A673 (cell line): ENCODE results near the gene FIBCD1. TPM values are rescaled to one million over a fixed set of nuclear protein-coding genes. Genes with fewer than 3 reads are reported as not detected.

Source experiments
- BruUV-seq: library from RNA; stranded (reverse); fragments of 400-500 nt; replicated peaks from 2 replicates; lab custom pipeline; 2021; lab: Mats Ljungman, UMichigan
- CTCF ChIA-PET: fragments of 300-600 bp; sonication (Branson Sonifier 250); formaldehyde crosslinking; loops from one replicate; lab custom pipeline; 2022; ENCODE audit warnings: antibody characterized with exemption; lab: Charles Lee
- POLR2A ChIA-PET: fragments of 300-600 bp; sonication (Branson Sonifier 250); formaldehyde crosslinking; loops from one replicate; lab custom pipeline; 2022; ENCODE audit warnings: antibody characterized with exemption; ENCODE audit not compliant: low non-redundant PET; lab: Charles Lee
- DNase-seq: peaks from one replicate; pipeline ENCODE4 v3.0.0-alpha.2; 2015; ENCODE audit warnings: low spot score
- H3K27ac ChIP-seq: fragments of 200-600 bp; sonication (generic); 2 replicates; pipeline ENCODE4 v1.5.1; 2016; ENCODE audit warnings: mixed run types, low read depth, mild to moderate bottlenecking, mixed read lengths, antibody characterized with exemption, low read length; ENCODE audit not compliant: poor library complexity, severe bottlenecking
- H3K27me3 ChIP-seq: fragments of 200-600 bp; sonication (generic); replicated peaks from 2 replicates; pipeline ENCODE4 v1.6.1; 2017; ENCODE audit warnings: mixed run types, low read depth, mild to moderate bottlenecking, mixed read lengths, antibody characterized with exemption, low read length; ENCODE audit not compliant: insufficient read depth, poor library complexity
- H3K36me3 ChIP-seq: fragments of 200-600 bp; sonication (generic); 2 replicates; pipeline ENCODE4 v1.6.1; 2016; ENCODE audit warnings: mixed run types, mild to moderate bottlenecking, mixed read lengths, antibody characterized with exemption, low read length; ENCODE audit not compliant: insufficient read depth, poor library complexity, severe bottlenecking
- H3K4me1 ChIP-seq: fragments of 200-600 bp; sonication (generic); 2 replicates; pipeline ENCODE4 v1.6.1; 2017; ENCODE audit warnings: mixed run types, mild to moderate bottlenecking, mixed read lengths, antibody characterized with exemption, low read length; ENCODE audit not compliant: insufficient read depth, poor library complexity, severe bottlenecking
- H3K4me3 ChIP-seq: fragments of 200-600 bp; sonication (generic); 2 replicates; pipeline ENCODE4 v1.5.1; 2016; ENCODE audit warnings: low read depth, mixed run types, mild to moderate bottlenecking, mixed read lengths, low read length; ENCODE audit not compliant: poor library complexity, severe bottlenecking
- H3K9me3 ChIP-seq: fragments of 200-600 bp; sonication (generic); 2 replicates; pipeline ENCODE4 v1.6.1; 2016; ENCODE audit warnings: mixed run types, low read depth, mild to moderate bottlenecking, mixed read lengths, antibody characterized with exemption, low read length; ENCODE audit not compliant: poor library complexity, severe bottlenecking
- EZH2 ChIP-seq: fragments of 200-600 bp; sonication (generic); IDR thresholded peaks from 2 replicates; pipeline ENCODE4 v1.6.1; 2017; ENCODE audit warnings: borderline replicate concordance, low read depth, mild to moderate bottlenecking, mixed read lengths, antibody characterized with exemption, low read length; ENCODE audit not compliant: poor library complexity, severe bottlenecking
- intact Hi-C: fragments of 100-400 bp; cut with micrococcal nuclease; formaldehyde crosslinking; loops from one replicate; pipeline ENCODE4 v1.10.0; 2022; ENCODE audit not compliant: unreplicated experiment
- total RNA-seq: library from RNA; stranded (reverse); gene quantifications from 2 replicates; pipeline ENCODE4 v1.2.3, GENCODE V29; 2021
- TF ChIP-seq, protein P1 (sequence below): fragments of 300-800, 200-600 bp; sonication (generic); conservative IDR thresholded peaks from 2 replicates; pipeline ENCODE4 v1.5.1; 2017; ENCODE audit warnings: low read depth, mild to moderate bottlenecking, antibody characterized with exemption, low read length, moderate library complexity, mixed read lengths

The FIBCD1 gene
- total RNA-seq, 1 experiment from 2014 or later, result 0.19 TPM

DNA sequence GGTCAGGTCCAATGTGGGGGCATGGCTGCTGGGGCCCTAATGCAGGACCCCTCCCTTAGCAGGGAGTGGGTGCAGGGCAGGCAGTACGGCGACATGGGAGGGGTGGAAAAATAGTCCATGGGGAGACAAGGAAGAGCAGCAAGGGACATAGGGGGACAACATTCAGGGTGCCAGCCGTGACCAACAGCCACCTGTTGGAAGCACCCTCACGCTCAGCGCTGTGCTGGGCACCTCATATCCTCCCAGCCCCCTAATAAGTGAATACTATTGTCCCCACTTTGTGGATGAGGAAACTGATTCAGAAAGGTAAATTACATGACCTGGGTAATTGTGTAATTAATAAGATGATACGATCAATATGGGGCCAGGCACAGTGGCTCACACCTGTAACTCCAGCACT lies 3.0 kb upstream of the FIBCD1 start:
- Histone ChIP-seq H3K4me1 (no peaks in the 10 kb centered on the region), H3K27me3 (peaks cover 45% of the 10 kb centered on the region), H3K9me3 (no peaks in the 10 kb centered on the region), H3K27ac (no peak overlapping the region), H3K36me3 (no peaks in the 10 kb centered on the region), H3K4me3 (no peak overlapping the region)
- TF ChIP-seq EZH2, result no peak
- TF ChIP-seq, protein P1, sequence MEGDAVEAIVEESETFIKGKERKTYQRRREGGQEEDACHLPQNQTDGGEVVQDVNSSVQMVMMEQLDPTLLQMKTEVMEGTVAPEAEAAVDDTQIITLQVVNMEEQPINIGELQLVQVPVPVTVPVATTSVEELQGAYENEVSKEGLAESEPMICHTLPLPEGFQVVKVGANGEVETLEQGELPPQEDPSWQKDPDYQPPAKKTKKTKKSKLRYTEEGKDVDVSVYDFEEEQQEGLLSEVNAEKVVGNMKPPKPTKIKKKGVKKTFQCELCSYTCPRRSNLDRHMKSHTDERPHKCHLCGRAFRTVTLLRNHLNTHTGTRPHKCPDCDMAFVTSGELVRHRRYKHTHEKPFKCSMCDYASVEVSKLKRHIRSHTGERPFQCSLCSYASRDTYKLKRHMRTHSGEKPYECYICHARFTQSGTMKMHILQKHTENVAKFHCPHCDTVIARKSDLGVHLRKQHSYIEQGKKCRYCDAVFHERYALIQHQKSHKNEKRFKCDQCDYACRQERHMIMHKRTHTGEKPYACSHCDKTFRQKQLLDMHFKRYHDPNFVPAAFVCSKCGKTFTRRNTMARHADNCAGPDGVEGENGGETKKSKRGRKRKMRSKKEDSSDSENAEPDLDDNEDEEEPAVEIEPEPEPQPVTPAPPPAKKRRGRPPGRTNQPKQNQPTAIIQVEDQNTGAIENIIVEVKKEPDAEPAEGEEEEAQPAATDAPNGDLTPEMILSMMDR, result no peak
- no TSS peak for BruUV-seq
- intact Hi-C loops, result loop anchor here (5.0 to 10.0 kb wide), 2 partner anchors 103 to 170 kb away; no protein-coding TSS in a partner anchor
- DNase-seq, result no peak
- ChIA-PET POLR2A (no interaction called here), CTCF (no interaction called here)

DNA sequence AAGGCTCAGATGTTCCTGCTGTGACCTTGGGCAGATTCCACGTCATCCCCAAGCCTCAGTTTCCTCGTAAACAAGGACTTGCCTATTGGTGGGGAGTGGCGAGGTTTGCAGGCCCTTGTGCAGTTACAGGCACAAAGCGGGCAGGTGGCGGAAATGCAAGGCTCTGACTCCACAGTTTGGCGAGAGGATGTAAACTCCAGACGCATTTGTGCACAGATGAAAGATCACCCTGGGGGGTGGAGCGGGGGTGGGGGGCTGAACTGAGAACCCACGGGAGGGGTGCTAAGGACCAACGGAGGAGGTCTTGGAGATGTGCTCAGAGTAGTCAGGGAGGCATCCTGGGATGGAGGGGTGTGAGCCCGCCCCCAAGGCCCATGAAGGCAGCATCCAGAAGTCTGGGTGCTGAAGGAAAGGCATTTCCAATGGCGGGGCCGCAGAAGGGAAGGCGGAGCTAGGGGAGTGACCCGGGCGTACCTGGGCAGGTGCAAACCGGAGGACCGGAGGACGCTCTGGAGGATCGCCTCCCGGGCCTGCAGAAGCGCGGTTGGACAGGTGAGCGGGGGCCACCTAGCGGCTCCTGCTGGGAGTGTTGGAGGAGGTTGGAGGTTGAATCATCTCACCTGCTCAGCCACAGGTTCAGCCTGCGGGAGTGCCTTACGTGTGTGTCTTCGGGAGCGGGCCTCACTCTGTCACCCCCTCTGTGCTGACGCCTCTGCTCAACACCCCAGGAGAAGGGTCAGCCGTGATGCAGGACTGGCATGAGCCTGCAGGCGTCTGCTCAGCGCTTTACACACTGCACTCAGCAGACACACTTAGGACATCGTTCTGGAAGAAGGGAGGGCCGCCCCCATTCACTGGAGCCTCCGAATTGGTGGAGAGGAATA lies 1.9 kb upstream of the FIBCD1 start:
- POLR2A ChIA-PET, result no interaction called here
- H3K36me3 ChIP-seq, result no peaks in the 10 kb centered on the region
- no TSS peak for BruUV-seq
- H3K27me3 ChIP-seq, result peaks cover 47% of the 10 kb centered on the region
- no peaks in the 10 kb centered on the region for H3K4me1 ChIP-seq
- CTCF ChIA-PET, result no interaction called here
- intact Hi-C loops, result loop anchor here (2.0 to 10.0 kb wide), 4 partner anchors 74 to 234 kb away; no protein-coding TSS in a partner anchor
- H3K4me3 ChIP-seq, result no peak overlapping the region
- no peak overlapping the region for H3K27ac ChIP-seq
- DNase-seq, result peak; percentile 50
- no peaks in the 10 kb centered on the region for H3K9me3 ChIP-seq
- TF ChIP-seq, protein P1, result peak; percentile 86
- no peak for TF ChIP-seq EZH2

DNA sequence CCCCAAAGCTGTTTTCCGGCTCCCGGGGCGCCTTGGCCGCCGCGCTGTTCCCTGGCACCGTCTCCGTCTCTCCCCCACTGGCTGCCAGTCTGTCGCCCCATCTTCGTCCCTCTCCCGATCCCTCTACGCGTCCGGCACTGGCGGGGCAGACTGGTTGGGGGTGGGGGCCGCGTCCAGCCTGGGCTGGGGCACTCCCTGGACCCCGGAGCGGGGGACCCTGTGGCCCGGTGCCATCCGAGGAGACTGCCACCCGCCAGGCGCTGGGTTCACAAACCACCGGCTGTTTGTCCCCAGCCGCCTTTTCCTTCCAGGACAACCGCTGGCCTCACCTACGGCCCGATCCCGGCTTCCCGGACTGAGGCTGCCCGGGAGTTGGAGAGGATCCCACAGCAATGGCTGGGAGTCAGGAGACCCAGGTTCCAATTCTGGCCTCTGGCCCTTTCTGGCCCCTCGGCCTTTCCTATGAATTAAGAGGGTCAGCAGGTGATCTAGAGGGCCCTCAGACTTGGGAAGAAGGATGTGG lies 1.0 kb upstream of the FIBCD1 start:
- H3K4me1 ChIP-seq, result no peaks in the 10 kb centered on the region
- BruUV-seq, result no TSS peak
- POLR2A ChIA-PET, result no interaction called here
- CTCF ChIA-PET, result interaction anchor here (0.8 kb wide), 1 partner anchor 70 kb away, joined by 3 read pairs; no protein-coding TSS in a partner anchor
- peak overlapping the region; percentile 55 for H3K4me3 ChIP-seq
- H3K36me3 ChIP-seq, result no peaks in the 10 kb centered on the region
- H3K9me3 ChIP-seq, result no peaks in the 10 kb centered on the region
- H3K27ac ChIP-seq, result no peak overlapping the region
- peak; percentile 51 for TF ChIP-seq EZH2
- TF ChIP-seq, protein P1, result no peak
- intact Hi-C loops, result loop anchor here (2.0 to 10.0 kb wide), 4 partner anchors 73 to 233 kb away; no protein-coding TSS in a partner anchor
- peaks cover 47% of the 10 kb centered on the region for H3K27me3 ChIP-seq
- no peak for DNase-seq
